Activated T-cell treated with anti-CD3 and anti-CD28 coated beads for 1 hour (primary cell): Measurements from ENCODE around the gene NLGN1.
"Not testable (repeated sequence)": the region's sequence is repeated elsewhere in the genome, so short reads cannot be mapped to it uniquely, and the experiment has no call there.

Source experiments
- DNase-seq: peaks from one replicate; pipeline ENCODE4 v3.0.0-alpha.2; 2020; ENCODE audit warnings: low read depth

NLGN1 gene

DNA sequence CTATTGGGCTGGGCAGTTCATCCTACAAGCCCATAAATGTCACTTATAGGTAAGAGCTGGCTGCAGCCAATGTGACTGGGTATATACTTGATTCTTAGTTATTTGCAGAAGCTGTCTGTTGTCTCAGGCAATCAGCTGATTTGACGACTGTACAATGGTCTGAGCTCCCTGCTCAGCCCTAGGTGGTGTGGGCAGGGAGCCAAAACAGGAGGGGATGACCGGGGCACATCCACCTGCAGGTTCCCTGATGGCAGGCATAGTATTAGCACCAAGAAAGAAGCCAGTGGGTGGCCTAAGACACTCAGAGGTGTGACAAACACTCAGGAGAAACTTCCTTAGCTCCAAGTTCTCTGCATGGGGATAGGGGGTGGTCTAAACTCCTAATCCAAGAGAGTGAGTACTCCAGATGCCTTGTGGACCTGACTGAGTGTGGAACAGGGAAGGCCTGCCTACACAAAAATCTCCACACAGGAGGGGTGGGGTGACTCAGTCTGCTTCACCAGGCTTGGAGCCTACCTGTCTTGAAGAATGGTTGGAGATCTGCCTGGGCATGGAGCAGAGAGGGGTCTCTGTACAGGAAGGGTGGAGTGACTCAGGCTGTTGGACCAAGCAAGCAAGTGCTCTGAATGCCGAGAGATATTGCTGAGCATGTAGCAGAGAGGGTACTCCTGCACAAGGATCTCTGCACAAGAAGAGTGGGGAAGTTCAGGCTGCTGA is 771.2 kb downstream of the NLGN1 start:
- no peak for DNase-seq

DNA sequence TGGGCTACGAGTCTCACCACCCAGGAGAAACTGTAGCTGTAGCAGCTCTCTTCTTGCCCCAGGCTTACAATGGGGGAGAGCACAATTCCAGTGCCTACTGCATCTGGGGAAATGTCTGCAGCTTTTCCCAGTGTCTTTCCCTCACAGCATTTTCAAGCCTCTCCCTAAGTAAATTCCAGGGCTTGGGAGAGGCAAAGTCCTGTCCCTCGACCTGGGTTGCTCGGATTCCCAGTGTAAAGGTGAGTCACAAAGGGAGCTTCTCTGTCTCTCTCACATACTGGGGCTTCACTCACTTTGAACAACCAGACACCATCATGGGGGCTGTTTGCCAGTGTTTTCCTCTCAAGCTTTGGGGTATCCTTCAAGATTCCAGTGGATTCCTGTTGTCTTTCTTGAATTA is 772.2 kb downstream of the NLGN1 start:
- no peak for DNase-seq

DNA sequence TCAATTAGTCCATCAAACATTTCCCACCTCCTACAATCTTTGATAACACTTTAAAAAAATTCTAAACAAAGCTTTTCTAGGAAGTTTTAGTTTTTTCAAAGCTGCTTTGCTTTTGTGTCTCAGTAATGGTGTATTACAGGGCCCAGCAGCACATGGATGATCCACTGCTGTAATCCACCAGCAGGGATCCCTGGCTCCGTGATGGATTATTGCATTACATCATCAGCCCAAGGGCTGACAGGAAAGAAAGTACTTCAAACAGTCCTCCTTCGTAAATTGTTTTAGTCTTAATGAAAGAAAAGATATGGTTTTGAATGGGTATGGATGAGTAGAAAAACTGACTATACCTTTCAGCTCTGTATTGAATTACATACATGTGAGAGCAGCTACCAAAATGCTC is 772.7 kb downstream of the NLGN1 start:
- DNase-seq: no peak

DNA sequence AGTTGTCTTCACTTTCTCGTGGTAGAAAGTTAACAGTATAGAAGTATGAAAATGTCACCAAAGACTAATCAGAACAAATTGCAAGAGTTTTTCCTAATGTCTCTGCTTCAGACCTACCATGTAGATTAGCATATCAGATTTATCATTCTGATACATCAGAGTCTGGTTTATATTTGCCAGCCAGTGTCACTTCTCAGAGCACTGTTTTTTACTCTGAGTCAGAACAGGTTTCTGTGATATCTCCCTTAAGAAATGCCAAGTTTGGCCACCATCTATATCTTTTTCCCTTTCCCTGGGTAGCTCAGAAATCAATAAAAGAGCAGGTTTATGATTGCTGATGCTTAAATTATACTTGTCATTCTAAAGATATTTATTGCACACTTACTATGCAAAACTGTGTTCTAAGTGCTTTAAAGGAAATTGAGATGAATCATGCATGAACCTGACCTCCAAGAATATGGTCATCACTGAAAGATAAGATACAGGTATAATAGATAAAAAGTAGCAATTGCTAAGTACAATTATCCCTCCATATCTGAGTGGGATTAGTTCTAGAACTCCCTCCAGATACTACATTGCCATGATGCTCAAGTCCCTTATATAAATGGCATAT is 788.9 kb downstream of the NLGN1 start:
- no peak for DNase-seq

GRCh38 chr3:174191380-174191779 is 793.8 kb downstream of the NLGN1 start:
- DNase-seq: no peak

DNA sequence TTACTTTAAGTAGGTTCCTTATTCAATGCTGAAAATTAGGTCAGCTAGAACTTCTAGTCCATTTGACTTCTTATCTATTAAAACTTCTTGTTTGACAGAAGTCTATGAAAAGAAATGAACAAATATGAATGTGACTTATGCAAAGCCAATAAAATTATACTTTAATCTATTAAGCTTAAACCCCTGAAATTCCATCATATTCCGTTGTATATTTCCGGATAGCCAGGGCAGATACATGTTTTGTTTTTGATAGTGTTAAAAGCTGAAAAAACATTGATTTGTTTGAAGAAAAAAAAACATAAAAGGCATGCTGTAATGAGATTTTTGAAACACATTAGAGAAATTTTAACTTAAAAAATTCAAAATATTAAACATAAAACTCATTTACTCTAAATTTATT is 794.4 kb downstream of the NLGN1 start:
- no peak for DNase-seq

DNA sequence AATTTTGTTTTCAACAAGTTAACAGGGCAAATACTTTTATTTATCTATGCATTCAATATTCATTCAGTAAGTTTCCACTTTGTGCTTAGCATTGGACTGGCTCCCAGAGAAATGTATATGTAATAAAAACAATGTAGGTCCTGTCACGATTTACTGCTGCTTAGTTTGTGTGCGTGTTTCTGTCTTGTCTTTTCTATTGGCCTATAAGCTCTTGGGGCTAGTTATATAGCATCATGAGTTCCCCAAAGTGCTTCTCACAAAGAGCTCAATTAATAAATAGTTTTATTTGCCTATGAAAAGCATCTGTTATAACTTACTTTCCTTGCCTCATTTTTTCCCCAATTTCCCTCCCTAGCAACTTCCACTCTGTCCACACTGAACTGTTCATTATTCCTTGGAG is 794.9 kb downstream of the NLGN1 start:
- DNase-seq: no peak

DNA sequence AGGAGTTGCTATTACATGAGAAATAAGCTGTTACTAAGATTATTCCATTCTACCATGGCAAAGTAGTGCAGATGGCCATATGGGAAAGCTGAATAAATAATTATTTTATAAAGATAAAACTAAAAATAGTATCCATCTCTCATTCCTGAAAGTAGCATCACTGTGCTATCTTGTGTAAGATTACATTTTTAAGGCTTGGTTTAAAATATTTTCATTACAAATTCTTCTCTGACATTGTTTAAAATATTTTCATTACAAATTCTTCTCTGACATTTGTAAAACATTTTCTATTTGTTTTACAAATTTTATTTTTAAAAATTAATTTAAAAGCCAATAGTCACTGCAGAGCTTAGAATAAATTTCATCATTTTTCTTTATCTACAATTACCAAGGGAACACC is 796.1 kb downstream of the NLGN1 start:
- DNase-seq: no peak

DNA sequence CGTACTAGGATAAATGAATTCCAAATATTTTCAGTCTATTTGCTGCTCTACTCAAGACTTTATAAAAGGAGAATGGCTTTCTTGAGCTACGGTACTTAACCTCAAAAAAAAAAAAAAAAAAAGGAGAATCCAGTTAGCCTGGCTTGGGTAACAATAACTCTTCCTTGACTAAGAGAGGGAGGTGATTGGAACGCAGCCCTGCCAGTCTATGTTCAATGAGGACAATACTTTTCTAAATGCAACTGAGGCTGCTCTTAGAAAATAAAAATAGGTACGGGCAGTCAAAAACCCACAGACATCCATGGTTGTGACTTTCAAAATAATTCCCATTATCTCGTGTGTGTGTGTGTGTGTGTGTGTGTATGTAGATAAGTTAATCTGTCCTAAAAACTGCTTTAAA is 799.9 kb downstream of the NLGN1 start:
- DNase-seq: no peak

- no peak for DNase-seq
These were observed 800.7 kb downstream of the NLGN1 start for GRCh38 chr3:174198199-174198598.

GRCh38 chr3:174199696-174200095 is 802.2 kb downstream of the NLGN1 start:
- DNase-seq: no peak

DNA sequence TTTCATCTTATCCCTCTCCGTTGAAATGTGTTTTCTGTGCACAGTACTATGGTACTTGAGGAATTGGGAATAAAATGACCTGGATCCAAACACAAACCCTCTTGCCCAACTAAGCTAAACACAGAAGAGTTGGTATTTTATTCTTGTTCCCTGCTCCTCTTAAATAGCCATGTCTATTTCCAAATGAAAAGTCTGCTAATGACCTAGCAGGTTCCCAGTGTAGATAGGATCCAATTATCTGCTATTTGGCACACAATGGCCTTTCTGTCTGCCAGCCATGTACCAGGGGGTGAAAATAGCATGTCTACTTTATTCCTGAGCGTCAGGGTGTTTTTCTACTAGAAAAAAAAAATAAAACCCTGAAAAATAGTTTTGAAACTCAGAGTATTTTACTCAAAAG is 804.6 kb downstream of the NLGN1 start:
- DNase-seq: no peak

DNA sequence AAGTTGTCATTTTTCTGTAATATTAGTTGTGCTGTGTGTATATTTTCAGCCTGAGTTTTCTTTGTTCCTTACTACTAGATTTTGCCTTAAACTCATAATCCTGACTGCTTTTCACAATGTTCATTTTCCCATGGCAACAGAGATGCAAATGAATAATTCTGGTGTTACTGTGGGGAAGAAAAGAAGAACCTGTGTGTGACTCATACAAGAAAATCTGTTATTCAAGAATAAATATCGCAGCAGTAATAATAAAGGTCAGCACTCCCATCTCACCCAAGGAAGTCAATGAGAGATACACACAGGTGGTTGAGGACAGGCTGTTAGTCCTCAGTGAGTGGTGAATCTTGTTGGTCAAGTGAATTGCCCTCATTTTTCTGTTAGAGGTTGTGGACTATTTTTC is 805.0 kb downstream of the NLGN1 start:
- no peak for DNase-seq

- no peak for DNase-seq
These were observed 807.2 kb downstream of the NLGN1 start for GRCh38 chr3:174204765-174205164.

DNA sequence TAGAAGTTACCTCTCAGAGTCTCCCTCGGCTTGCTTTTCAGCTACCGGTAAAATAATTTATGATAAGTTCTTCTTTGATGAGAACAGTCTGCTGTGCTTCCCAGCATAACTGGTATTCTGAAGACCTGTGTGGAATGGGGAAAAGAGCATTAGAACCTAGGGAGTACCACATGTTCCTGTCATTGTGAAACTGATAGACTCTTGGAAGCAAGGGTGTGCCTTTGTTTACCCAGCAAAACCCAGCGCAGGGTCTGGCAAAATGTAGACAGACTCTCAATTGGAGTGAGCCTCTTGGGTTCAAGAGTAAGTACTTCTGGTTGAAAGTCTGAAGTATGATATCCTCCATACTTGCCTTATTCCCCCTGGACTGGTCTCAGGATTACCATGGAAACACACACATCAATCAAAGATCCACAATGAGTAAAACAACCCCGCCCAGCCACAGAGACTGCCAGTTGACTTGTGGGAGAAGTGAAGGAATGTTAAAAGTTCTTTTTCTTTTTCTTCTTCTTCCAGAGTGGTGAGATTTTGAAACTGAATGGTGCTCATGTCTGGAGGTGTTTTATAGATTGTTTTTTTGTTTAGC is 809.2 kb downstream of the NLGN1 start:
- no peak for DNase-seq

DNA sequence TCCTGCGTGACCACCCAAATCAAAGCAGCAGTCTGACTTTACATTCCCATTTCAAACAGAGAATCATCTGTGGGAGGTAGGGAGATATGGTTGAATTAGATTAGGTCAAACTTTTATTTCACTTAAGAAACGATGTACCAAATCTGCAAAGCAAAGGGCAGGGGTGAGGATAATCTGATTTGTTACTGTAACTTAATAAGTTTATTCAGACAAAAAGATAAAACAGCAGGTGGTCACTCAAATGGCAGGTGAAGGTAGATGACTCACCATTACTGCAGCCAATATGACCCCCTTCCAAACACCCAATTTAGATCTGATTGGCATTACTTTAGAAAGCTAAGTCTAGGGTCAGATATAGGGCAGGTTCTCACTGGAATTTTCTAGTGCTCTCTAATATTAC is 810.6 kb downstream of the NLGN1 start:
- DNase-seq: no peak

GRCh38 chr3:174211896-174212295 is 814.4 kb downstream of the NLGN1 start:
- not testable (repeated sequence) for DNase-seq

GRCh38 chr3:174215456-174215855 is 817.9 kb downstream of the NLGN1 start:
- no peak for DNase-seq

DNA sequence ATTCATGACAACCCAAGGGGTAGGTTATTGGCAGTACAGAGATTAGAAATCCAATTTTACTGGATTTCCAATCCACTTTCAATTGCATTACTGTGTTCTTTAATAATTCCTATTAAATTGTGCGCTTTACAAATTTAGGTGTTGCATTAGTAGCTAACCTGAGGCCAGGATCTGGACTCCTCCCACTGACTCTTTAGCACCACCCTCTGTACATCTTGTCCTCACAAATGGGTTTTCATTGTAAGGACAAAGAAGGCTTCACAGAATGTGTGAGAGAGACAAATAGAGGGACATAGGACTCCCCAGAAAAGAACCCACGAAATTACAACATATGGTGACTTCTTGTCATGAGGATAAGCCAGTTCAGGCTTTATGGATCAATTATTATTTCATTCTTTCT is 818.5 kb downstream of the NLGN1 start:
- DNase-seq: no peak

- DNase-seq: no peak
These were observed 819.6 kb downstream of the NLGN1 start for GRCh38 chr3:174216946-174217718.

DNA sequence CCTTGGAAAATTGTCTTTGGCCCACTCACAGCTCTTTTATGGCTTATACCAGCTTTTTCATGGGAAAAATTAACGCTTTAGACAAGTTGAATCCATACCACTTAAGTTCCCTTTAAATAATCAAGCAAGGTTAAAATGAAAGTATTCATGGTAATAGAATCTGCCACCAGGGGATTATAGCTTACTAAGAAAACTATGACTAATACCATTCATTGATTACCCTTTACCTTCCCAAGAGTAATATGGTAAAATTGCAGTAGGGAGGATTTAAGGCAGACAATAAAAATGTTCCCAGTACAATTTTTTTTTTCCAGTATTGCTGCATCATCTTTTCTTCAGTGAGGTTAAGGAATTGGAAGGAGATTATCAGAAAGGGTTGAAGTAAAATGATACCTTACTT is 820.5 kb downstream of the NLGN1 start:
- no peak for DNase-seq

DNA sequence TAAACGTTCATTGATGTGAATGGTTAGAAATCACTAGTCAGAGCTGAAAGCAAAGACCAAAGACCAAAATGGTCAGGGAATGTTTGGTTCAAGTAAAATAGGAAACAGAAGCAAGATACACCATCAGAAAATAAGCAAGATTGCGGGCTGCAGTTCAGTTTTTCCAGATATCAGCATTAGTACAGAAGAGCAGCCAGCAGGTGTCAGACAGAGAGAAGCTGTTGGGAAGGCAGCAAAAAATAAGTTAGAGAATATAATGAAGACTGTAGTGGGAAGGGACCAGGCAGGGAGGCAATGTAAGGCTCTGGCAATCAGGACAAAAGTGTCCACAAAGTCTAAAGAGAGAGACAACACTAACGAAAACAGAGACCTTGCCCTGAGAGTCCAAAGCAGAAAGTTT is 822.2 kb downstream of the NLGN1 start:
- DNase-seq: no peak
